Neural cell (in vitro differentiated cells): ENCODE results near the gene GCSAM. TPM values are rescaled to one million over a fixed set of nuclear protein-coding genes. Genes with fewer than 3 reads are reported as not detected.

Experiments
- H2AFZ ChIP-seq: fragments of 200-600, 300-800 bp; sonication (generic), shearing (Covaris generic); 2 replicates; pipeline ENCODE4 v1.6.0; 2014; ENCODE audit warnings: low read depth, mild to moderate bottlenecking, antibody characterized with exemption, low read length, moderate library complexity
- H3F3A ChIP-seq: fragments of 200-600 bp; shearing (Covaris generic); 2 replicates; pipeline ENCODE4 v1.6.1; 2016; ENCODE audit warnings: mild to moderate bottlenecking, moderate library complexity, mixed read lengths, antibody characterized with exemption, low read length; ENCODE audit not compliant: insufficient read depth, poor library complexity, severe bottlenecking
- H3K27ac ChIP-seq: fragments of 200-600, 300-800 bp; sonication (generic), shearing (Covaris generic); 2 replicates; pipeline ENCODE4 v1.5.1; 2014; ENCODE audit warnings: mild to moderate bottlenecking, low read length, moderate library complexity
- H3K27me3 ChIP-seq: fragments of 300-800, 200-600 bp; sonication (generic), shearing (Covaris generic); 2 replicates; pipeline ENCODE4 v1.6.0; 2014; ENCODE audit warnings: mild to moderate bottlenecking, low read depth, low read length, moderate library complexity; ENCODE audit not compliant: insufficient read depth
- H3K36me3 ChIP-seq: fragments of 300-800, 200-600 bp; sonication (generic), shearing (Covaris generic); 2 replicates; pipeline ENCODE4 v1.5.1; 2014; ENCODE audit warnings: mild to moderate bottlenecking, antibody characterized with exemption, low read length, moderate library complexity; ENCODE audit not compliant: insufficient read depth
- H3K4me2 ChIP-seq: fragments of 300-800, 200-600 bp; sonication (generic), shearing (Covaris generic); 2 replicates; pipeline ENCODE4 v1.6.0; 2014; ENCODE audit warnings: mild to moderate bottlenecking, low read length
- H3K4me3 ChIP-seq: fragments of 300-800, 200-600 bp; sonication (generic), shearing (Covaris generic); 2 replicates; pipeline ENCODE4 v1.5.1; 2014; ENCODE audit warnings: mild to moderate bottlenecking, low read length, moderate library complexity
- H3K79me2 ChIP-seq: fragments of 200-600 bp; shearing (Covaris generic); replicated peaks from 2 replicates; pipeline ENCODE4 v1.6.0; 2014; ENCODE audit warnings: mild to moderate bottlenecking, low read length, moderate library complexity; ENCODE audit not compliant: insufficient read depth
- H3K9ac ChIP-seq: fragments of 300-800, 200-600 bp; sonication (generic), shearing (Covaris generic); 2 replicates; pipeline ENCODE4 v1.6.1; 2016; ENCODE audit warnings: mild to moderate bottlenecking, low read length, mixed read lengths
- H3K9me2 ChIP-seq: fragments of 200-600 bp; shearing (Covaris generic); 2 replicates; pipeline ENCODE4 v1.6.1; 2016; ENCODE audit warnings: mild to moderate bottlenecking, low read length, mixed read lengths; ENCODE audit not compliant: insufficient read depth
- H3K9me3 ChIP-seq: fragments of 200-600, 300-800 bp; sonication (generic), shearing (Covaris generic); 2 replicates; pipeline ENCODE4 v1.6.1; 2016; ENCODE audit warnings: mild to moderate bottlenecking, mixed run types, low read length, moderate library complexity, mixed read lengths
- H4K20me1 ChIP-seq: fragments of 200-600 bp; shearing (Covaris generic); 2 replicates; pipeline ENCODE4 v1.6.1; 2016; ENCODE audit warnings: mild to moderate bottlenecking, mixed run types; ENCODE audit not compliant: insufficient read depth
- EP300 ChIP-seq: fragments of 450-650 bp; conservative IDR thresholded peaks from 2 replicates; pipeline ENCODE4 v1.6.1; 2014; ENCODE audit warnings: antibody characterized with exemption, mild to moderate bottlenecking, moderate library complexity; ENCODE audit not compliant: poor library complexity, severe bottlenecking
- EZH2 ChIP-seq: fragments of 200-600, 300-800 bp; shearing (Covaris generic), sonication (generic); IDR thresholded peaks from 2 replicates; pipeline ENCODE4 v1.6.1; 2014; ENCODE audit warnings: antibody characterized with exemption, low read length, borderline replicate concordance, mild to moderate bottlenecking; ENCODE audit not compliant: insufficient read depth, poor library complexity, severe bottlenecking
- MXI1 ChIP-seq: fragments of 450-650 bp; conservative IDR thresholded peaks from 2 replicates; pipeline ENCODE4 v1.6.1; 2014; ENCODE audit warnings: antibody characterized with exemption, mild to moderate bottlenecking; ENCODE audit not compliant: poor library complexity, severe bottlenecking
- POLR2AphosphoS5 ChIP-seq: IDR thresholded peaks from 2 replicates; pipeline ENCODE4 v1.6.1; 2012
- RAD21 ChIP-seq: fragments of 450-650 bp; conservative IDR thresholded peaks from 2 replicates; pipeline ENCODE4 v1.6.1; 2014; ENCODE audit warnings: antibody characterized with exemption, mild to moderate bottlenecking, moderate library complexity
- SMC3 ChIP-seq: fragments of 450-650 bp; conservative IDR thresholded peaks from 2 replicates; pipeline ENCODE4 v1.6.1; 2014; ENCODE audit warnings: antibody characterized with exemption, mild to moderate bottlenecking, moderate library complexity; ENCODE audit not compliant: poor library complexity
- TAF1 ChIP-seq: IDR thresholded peaks from 2 replicates; pipeline ENCODE4 v1.6.1; 2012; ENCODE audit warnings: low read depth
- polyA plus RNA-seq: library from polyadenylated mRNA; depleted of rRNA; stranded (reverse); fragments of >200 nt; gene quantifications from 2 replicates; pipeline ENCODE4 v1.2.3, GENCODE V29; 2014
- TF ChIP-seq, protein P1 (sequence below): IDR thresholded peaks from 2 replicates; pipeline ENCODE4 v1.6.1; 2012; ENCODE audit warnings: borderline replicate concordance
- TF ChIP-seq, protein P2 (sequence below): fragments of 450-650 bp; IDR thresholded peaks from 2 replicates; pipeline ENCODE4 v1.5.1; 2014; ENCODE audit warnings: antibody characterized with exemption, mild to moderate bottlenecking, moderate library complexity; ENCODE audit not compliant: poor library complexity, severe bottlenecking

Gene GCSAM
- polyA plus RNA-seq, 1 donor from 2014 or later: not detected

DNA sequence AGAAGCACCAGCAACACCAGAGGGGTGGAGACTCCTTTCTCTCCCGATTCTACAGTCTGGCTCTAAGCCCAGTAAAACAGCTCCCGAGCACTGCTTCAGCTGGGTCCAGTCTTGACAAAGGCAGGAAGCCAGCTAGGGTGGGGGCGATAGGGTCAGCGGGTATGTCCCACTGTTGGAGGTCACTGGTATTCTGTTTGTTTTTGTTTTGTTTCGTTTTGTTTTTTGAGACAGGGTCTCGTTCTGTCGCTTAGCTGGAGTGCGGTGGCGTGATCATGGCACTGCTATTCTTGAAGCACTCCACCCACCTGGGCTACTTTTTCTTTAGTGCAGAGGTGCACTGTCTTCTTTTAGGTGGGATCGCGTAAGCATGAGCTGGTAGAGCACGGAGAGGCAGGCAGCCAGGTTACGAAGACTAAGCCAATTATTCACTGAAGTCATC, 16.3 kb downstream of the GCSAM start:
- Histone ChIP-seq H3K9me2 (no peaks in the 10 kb centered on the region), H3F3A (no peaks in the 10 kb centered on the region), H4K20me1 (no peaks in the 10 kb centered on the region), H3K4me3 (no peak overlapping the region), H2AFZ (no peak overlapping the region), H3K79me2 (no peaks in the 10 kb centered on the region), H3K9me3 (no peaks in the 10 kb centered on the region), H3K27me3 (no peaks in the 10 kb centered on the region), H3K27ac (no peak overlapping the region), H3K4me2 (no peak overlapping the region), H3K9ac (no peak overlapping the region), H3K36me3 (no peaks in the 10 kb centered on the region)
- no peak for TF ChIP-seq MXI1
- no peak for TF ChIP-seq POLR2AphosphoS5
- TF ChIP-seq SMC3: no peak
- TF ChIP-seq EZH2: no peak
- TF ChIP-seq, protein P1, sequence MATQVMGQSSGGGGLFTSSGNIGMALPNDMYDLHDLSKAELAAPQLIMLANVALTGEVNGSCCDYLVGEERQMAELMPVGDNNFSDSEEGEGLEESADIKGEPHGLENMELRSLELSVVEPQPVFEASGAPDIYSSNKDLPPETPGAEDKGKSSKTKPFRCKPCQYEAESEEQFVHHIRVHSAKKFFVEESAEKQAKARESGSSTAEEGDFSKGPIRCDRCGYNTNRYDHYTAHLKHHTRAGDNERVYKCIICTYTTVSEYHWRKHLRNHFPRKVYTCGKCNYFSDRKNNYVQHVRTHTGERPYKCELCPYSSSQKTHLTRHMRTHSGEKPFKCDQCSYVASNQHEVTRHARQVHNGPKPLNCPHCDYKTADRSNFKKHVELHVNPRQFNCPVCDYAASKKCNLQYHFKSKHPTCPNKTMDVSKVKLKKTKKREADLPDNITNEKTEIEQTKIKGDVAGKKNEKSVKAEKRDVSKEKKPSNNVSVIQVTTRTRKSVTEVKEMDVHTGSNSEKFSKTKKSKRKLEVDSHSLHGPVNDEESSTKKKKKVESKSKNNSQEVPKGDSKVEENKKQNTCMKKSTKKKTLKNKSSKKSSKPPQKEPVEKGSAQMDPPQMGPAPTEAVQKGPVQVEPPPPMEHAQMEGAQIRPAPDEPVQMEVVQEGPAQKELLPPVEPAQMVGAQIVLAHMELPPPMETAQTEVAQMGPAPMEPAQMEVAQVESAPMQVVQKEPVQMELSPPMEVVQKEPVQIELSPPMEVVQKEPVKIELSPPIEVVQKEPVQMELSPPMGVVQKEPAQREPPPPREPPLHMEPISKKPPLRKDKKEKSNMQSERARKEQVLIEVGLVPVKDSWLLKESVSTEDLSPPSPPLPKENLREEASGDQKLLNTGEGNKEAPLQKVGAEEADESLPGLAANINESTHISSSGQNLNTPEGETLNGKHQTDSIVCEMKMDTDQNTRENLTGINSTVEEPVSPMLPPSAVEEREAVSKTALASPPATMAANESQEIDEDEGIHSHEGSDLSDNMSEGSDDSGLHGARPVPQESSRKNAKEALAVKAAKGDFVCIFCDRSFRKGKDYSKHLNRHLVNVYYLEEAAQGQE: no peak
- no peak for TF ChIP-seq TAF1
- TF ChIP-seq, protein P2, sequence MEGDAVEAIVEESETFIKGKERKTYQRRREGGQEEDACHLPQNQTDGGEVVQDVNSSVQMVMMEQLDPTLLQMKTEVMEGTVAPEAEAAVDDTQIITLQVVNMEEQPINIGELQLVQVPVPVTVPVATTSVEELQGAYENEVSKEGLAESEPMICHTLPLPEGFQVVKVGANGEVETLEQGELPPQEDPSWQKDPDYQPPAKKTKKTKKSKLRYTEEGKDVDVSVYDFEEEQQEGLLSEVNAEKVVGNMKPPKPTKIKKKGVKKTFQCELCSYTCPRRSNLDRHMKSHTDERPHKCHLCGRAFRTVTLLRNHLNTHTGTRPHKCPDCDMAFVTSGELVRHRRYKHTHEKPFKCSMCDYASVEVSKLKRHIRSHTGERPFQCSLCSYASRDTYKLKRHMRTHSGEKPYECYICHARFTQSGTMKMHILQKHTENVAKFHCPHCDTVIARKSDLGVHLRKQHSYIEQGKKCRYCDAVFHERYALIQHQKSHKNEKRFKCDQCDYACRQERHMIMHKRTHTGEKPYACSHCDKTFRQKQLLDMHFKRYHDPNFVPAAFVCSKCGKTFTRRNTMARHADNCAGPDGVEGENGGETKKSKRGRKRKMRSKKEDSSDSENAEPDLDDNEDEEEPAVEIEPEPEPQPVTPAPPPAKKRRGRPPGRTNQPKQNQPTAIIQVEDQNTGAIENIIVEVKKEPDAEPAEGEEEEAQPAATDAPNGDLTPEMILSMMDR: no peak
- no peak for TF ChIP-seq RAD21
- no peak for TF ChIP-seq EP300

DNA sequence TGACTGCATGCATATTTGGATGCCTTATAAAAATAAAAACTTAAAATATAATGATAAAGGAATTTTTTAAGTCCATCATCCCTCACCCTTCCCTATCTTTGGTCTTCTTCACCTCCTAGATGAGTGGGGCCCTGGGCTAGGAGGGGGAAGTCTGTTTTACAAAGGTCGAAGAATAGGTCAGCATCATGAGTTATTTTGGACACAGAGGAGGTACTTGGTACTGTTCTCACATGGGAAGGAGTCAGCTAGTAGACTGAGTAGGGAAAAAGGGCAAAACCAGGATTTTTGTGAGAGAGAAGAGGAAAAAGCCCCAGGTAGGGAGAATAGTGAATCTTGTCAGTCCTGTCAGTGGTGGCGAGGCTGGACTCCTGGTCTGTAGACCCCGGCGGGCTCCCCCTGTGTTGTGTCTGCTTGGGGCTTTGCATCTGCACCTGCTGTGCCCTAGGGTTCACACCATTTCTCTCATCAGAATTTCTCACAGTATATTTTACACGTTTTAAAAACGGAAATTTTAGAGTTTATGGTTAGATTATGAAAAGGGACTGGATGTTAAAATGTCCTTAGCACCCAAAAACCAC, 17.2 kb downstream of the GCSAM start:
- H3K9ac ChIP-seq: no peak overlapping the region
- no peaks in the 10 kb centered on the region for H3K9me3 ChIP-seq
- H3K27ac ChIP-seq: no peak overlapping the region
- no peaks in the 10 kb centered on the region for H3K36me3 ChIP-seq
- no peaks in the 10 kb centered on the region for H3K27me3 ChIP-seq
- no peak overlapping the region for H3K4me3 ChIP-seq
- H2AFZ ChIP-seq: no peak overlapping the region
- no peaks in the 10 kb centered on the region for H3F3A ChIP-seq
- H3K4me2 ChIP-seq: no peak overlapping the region
- H4K20me1 ChIP-seq: no peaks in the 10 kb centered on the region
- no peaks in the 10 kb centered on the region for H3K9me2 ChIP-seq
- H3K79me2 ChIP-seq: no peaks in the 10 kb centered on the region
- TF ChIP-seq POLR2AphosphoS5: no peak
- TF ChIP-seq, protein P2: no peak
- TF ChIP-seq SMC3: no peak
- no peak for TF ChIP-seq EZH2
- TF ChIP-seq EP300: no peak
- TF ChIP-seq TAF1: no peak
- no peak for TF ChIP-seq MXI1
- no peak for TF ChIP-seq RAD21
